ENCODE measurements around the gene SH3PXD2B. TPM values are rescaled to one million over a fixed set of nuclear protein-coding genes. Genes with fewer than 3 reads are reported as not detected.

SH3PXD2B gene
- total and polyA plus RNA-seq, 2 of the 4 experiments (the other 2 are of a cell fraction): 8.2 to 14.4 TPM

DNA sequence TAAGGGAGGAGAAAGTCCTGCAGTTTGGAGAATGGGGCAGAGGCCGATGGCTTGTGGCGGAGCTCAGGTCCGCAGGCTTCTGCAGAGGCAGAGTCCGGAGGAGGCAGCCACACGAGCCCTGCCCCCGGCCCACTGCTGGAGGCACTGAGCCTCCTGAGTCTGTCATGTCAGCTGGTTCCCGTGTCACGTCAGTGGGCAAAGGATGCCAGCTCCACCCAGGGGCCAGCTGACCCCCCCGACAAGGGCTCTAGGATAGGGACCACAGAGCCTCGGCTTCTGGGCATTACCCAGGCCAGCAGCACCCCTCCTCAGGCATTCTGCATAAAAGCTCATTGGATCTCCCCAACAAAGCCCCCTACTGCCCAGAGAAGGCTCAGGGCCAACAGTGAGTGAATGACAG lies 8.5 kb downstream of the SH3PXD2B start:
- Histone ChIP-seq H3K4me2 (ENCODE audit: low read depth, low read length) (no peak overlapping the region), H2BK15ac (ENCODE audit: low read depth, low read length) (no peak overlapping the region), H3K27me3 (ENCODE audit: control insufficient read depth, insufficient read depth, low read length) (no peaks in the 10 kb centered on the region), H2BK5ac (ENCODE audit: low read depth, low read length, poor library complexity, severe bottlenecking) (no peak overlapping the region), H2AFZ (replicated peaks; ENCODE audit: low read length, poor library complexity) (no peak overlapping the region), H2BK20ac (ENCODE audit: low read depth, low read length) (no peak overlapping the region), H2BK120ac (ENCODE audit: low read depth, low read length) (no peak overlapping the region), H3K4me1 (ENCODE audit: control insufficient read depth, insufficient read depth, low read length) (peaks cover 27% of the 10 kb centered on the region), H3K27ac (ENCODE audit: insufficient read depth, low read length) (no peak overlapping the region), H2AK9ac (replicated peaks; ENCODE audit: low read depth, low read length, poor library complexity) (no peak overlapping the region), H4K5ac (ENCODE audit: low read depth, low read length) (no peak overlapping the region), H3K36me3 (ENCODE audit: control insufficient read depth, insufficient read depth, low read length) (peaks cover 13% of the 10 kb centered on the region), H3K14ac (replicated peaks; ENCODE audit: low read depth, low read length) (no peak overlapping the region), H3K4ac (ENCODE audit: low read depth, low read length) (no peak overlapping the region), H2AK5ac (ENCODE audit: low read depth, low read length) (no peak overlapping the region), H4K91ac (ENCODE audit: insufficient read depth, low read depth, low read length) (no peak overlapping the region), H4K20me1 (ENCODE audit: insufficient read depth, low read length) (peaks cover 99% of the 10 kb centered on the region), H3K9ac (ENCODE audit: low read depth, low read length) (no peak overlapping the region), H4K8ac (ENCODE audit: low read depth in 2 of 2, low read length in 2 of 2) (no peak overlapping the region), H3K56ac (ENCODE audit: extremely low read depth, insufficient read depth, low read length) (no peak overlapping the region), H3K18ac (ENCODE audit: low read depth, low read length) (no peak overlapping the region), H3K9me1 (ENCODE audit: insufficient read depth, low read length) (peaks cover 16% of the 10 kb centered on the region), H3K23ac (ENCODE audit: low read depth, low read length) (no peak overlapping the region), H3K4me3 (ENCODE audit: insufficient read depth, low read depth, low read length) (no peak overlapping the region), H3K79me1 (ENCODE audit: low read depth in 1 of 2, low read length in 2 of 2) (peaks cover 25 to 89% of the 10 kb centered on the region in 2 experiments), H3K9me3 (ENCODE audit: control insufficient read depth, insufficient read depth, low read length) (no peaks in the 10 kb centered on the region)
- in situ Hi-C loops (cut with MboI; ENCODE audit: low sequenced_read_pairs) (no loop called here), intact Hi-C loops (cut with micrococcal nuclease) (no loop called here), dilution Hi-C loops (cut with HindIII; ENCODE audit: low sequenced_read_pairs, unreplicated experiment) (no loop called here)
- no TSS peak for BruUV-seq (replicated peaks)
- 90% methylated on average over 6 of the region's 10 CpGs; no CpG with 5 or more reads in 1 of the 2 experiments for WGBS, 2 experiments (ENCODE audit: extremely low coverage in 2 of 2, insufficient read length in 1 of 2)
- ATAC-seq (ENCODE audit: low read depth) (no peak), DNase-seq (no peak)
- POLR2A ChIA-PET (ENCODE audit: unreplicated experiment): no interaction called here
- TF ChIP-seq, protein P1, sequence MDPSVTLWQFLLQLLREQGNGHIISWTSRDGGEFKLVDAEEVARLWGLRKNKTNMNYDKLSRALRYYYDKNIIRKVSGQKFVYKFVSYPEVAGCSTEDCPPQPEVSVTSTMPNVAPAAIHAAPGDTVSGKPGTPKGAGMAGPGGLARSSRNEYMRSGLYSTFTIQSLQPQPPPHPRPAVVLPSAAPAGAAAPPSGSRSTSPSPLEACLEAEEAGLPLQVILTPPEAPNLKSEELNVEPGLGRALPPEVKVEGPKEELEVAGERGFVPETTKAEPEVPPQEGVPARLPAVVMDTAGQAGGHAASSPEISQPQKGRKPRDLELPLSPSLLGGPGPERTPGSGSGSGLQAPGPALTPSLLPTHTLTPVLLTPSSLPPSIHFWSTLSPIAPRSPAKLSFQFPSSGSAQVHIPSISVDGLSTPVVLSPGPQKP (IDR thresholded peaks at IDR 0.05; ENCODE audit: borderline replicate concordance, low read depth, low read length): no peak
- CTCF ChIA-PET: no interaction called here

All from IMR-90 (cell line).